ENCODE results near the gene KLC1. TPM values are rescaled to one million over a fixed set of nuclear protein-coding genes. Genes with fewer than 3 reads are reported as not detected.

KLC1 gene
- total and polyA plus RNA-seq, 4 donors = 93.3 to 225 (median 139) TPM

GRCh38 chr14:103716091-103716801 lies 87.2 kb downstream of the KLC1 start:
- Histone ChIP-seq H3K9me3 (ENCODE audit: control insufficient read depth in 4 of 4, insufficient read depth in 3 of 4, low read length in 3 of 4) (no peaks in the 10 kb centered on the region), H3K36me3 (ENCODE audit: control insufficient read depth in 4 of 4, insufficient read depth in 4 of 4, low read length in 4 of 4) (peaks cover 0 to under 1% (median 0%) of the 10 kb centered on the region in 4 donors), H3K27ac (ENCODE audit: low read depth in 1 of 2, low read length in 1 of 2) (peak overlapping the region in 1 of 2 donors; percentile 73), H3K4me1 (ENCODE audit: control insufficient read depth in 5 of 5, insufficient read depth in 5 of 5, low read length in 5 of 5) (peaks cover 0 to 41% (median 14%) of the 10 kb centered on the region in 5 donors), H3K4me3 (peak overlapping the region; percentile 80), H3K27me3 (ENCODE audit: control insufficient read depth in 3 of 3, insufficient read depth in 3 of 3, low read length in 2 of 3) (no peaks in the 10 kb centered on the region), H3K9ac (ENCODE audit: insufficient read depth in 1 of 2, low read length in 2 of 2) (peak overlapping the region in 1 of 2 donors; percentile 25)
- no peak for DNase-seq
- no peak for TF ChIP-seq CTCF (IDR thresholded peaks at IDR 0.05; ENCODE audit: control extremely low read depth, extremely low read depth)
- WGBS, 2 donors = 3 to 6% methylated on average over 43 to 72 of the region's 72 CpGs
- no peak for ATAC-seq (ENCODE audit: insufficient read depth, low FRiP score)

GRCh38 chr14:103716899-103717411 lies 87.9 kb downstream of the KLC1 start:
- Histone ChIP-seq H3K27me3 (ENCODE audit: control insufficient read depth in 3 of 3, insufficient read depth in 3 of 3, low read length in 2 of 3) (no peaks in the 10 kb centered on the region), H3K9me3 (ENCODE audit: control insufficient read depth in 4 of 4, insufficient read depth in 3 of 4, low read length in 3 of 4) (no peaks in the 10 kb centered on the region), H3K27ac (ENCODE audit: low read depth in 1 of 2, low read length in 1 of 2) (no peak overlapping the region), H3K36me3 (ENCODE audit: control insufficient read depth in 4 of 4, insufficient read depth in 4 of 4, low read length in 4 of 4) (peaks cover 0 to 3% (median 0%) of the 10 kb centered on the region in 4 donors), H3K4me1 (ENCODE audit: control insufficient read depth in 5 of 5, insufficient read depth in 5 of 5, low read length in 5 of 5) (peaks cover 0 to 41% (median 14%) of the 10 kb centered on the region in 5 donors), H3K4me3 (no peak overlapping the region), H3K9ac (ENCODE audit: insufficient read depth in 1 of 2, low read length in 2 of 2) (peak overlapping the region in 1 of 2 donors; percentile 25)
- ATAC-seq (ENCODE audit: insufficient read depth, low FRiP score) = no peak
- no peak for DNase-seq
- TF ChIP-seq CTCF (IDR thresholded peaks at IDR 0.05; ENCODE audit: control extremely low read depth, extremely low read depth) = no peak
- WGBS, 2 donors = 84 to 90% methylated on average over 17 of the region's 17 CpGs

GRCh38 chr14:103718572-103718971 lies 89.6 kb downstream of the KLC1 start:
- no peaks in the 10 kb centered on the region for H3K27me3 ChIP-seq (ENCODE audit: control insufficient read depth in 3 of 3, insufficient read depth in 3 of 3, low read length in 2 of 3)
- TF ChIP-seq CTCF (IDR thresholded peaks at IDR 0.05; ENCODE audit: control extremely low read depth, extremely low read depth) = no peak
- DNase-seq (peak; percentile 78 to 87 (median 80)), ATAC-seq (ENCODE audit: insufficient read depth, low FRiP score) (no peak)
- no peak overlapping the region for H3K9ac ChIP-seq (ENCODE audit: insufficient read depth in 1 of 2, low read length in 2 of 2)
- peaks cover 0 to 39% (median 14%) of the 10 kb centered on the region in 5 donors for H3K4me1 ChIP-seq (ENCODE audit: control insufficient read depth in 5 of 5, insufficient read depth in 5 of 5, low read length in 5 of 5)
- 60 to 77% methylated on average over 16 of the region's 16 CpGs for WGBS, 2 donors
- peaks cover 0 to 3% (median 0%) of the 10 kb centered on the region in 4 donors for H3K36me3 ChIP-seq (ENCODE audit: control insufficient read depth in 4 of 4, insufficient read depth in 4 of 4, low read length in 4 of 4)
- H3K27ac ChIP-seq (ENCODE audit: low read depth in 1 of 2, low read length in 1 of 2) = no peak overlapping the region
- H3K4me3 ChIP-seq = no peak overlapping the region
- no peaks in the 10 kb centered on the region for H3K9me3 ChIP-seq (ENCODE audit: control insufficient read depth in 4 of 4, insufficient read depth in 3 of 4, low read length in 3 of 4)

Measured in lung (tissue), 12 donors.